B cell (primary cell): ENCODE measurements around the gene P2RX7. TPM values are rescaled to one million over a fixed set of nuclear protein-coding genes. Genes with fewer than 3 reads are reported as not detected.

Experiments used
- ATAC-seq: fragments of 200-7000 bp; cut with Tn5 transposase; one replicate; pipeline ENCODE4 v1.10.0; 2021; ENCODE audit warnings: low read depth, mild to moderate bottlenecking, moderate number of reproducible peaks, moderate library complexity
- CTCF ChIA-PET: fragments of 350-600 bp; sonication (Branson Sonifier 250); formaldehyde crosslinking; loops from one replicate; lab custom pipeline; 2021; ENCODE audit warnings: antibody characterized with exemption, inconsistent platforms; lab: Charles Lee
- POLR2A ChIA-PET: fragments of 350-600 bp; sonication (Branson Sonifier 250); formaldehyde crosslinking; loops from one replicate; lab custom pipeline; 2021; ENCODE audit warnings: antibody characterized with exemption; lab: Charles Lee
- DNase-seq: peaks from one replicate; pipeline ENCODE4 v3.0.0; 2013
- H2AFZ ChIP-seq: 2 replicates; pipeline ENCODE4 v1.6.1; 2012; ENCODE audit warnings: mild to moderate bottlenecking, low read depth, low read length; ENCODE audit not compliant: insufficient read depth, poor library complexity, severe bottlenecking
- H3K27ac ChIP-seq, 2 donors: 1 replicate in 1 of 2; 2 replicates in 1 of 2; pipeline ENCODE4 v1.5.1; 2012 to 2013; ENCODE audit warnings: low read length in 2 of 2, mild to moderate bottlenecking in 2 of 2, moderate library complexity in 1 of 2
- H3K27me3 ChIP-seq, 4 experiments: fragments of 200-600 bp in 1 of 4; sonication (generic) in 1 of 4; replicated peaks in 1 of 4; 1 replicate in 2 of 4; 2 replicates in 2 of 4; pipeline versions ENCODE4 v1.6.1 to v1.7.0; 2013 to 2016; ENCODE audit warnings: low read length in 3 of 4, mild to moderate bottlenecking in 2 of 4, mixed read lengths in 1 of 4, moderate library complexity in 1 of 4; ENCODE audit not compliant: insufficient read depth in 4 of 4, control insufficient read depth in 3 of 4; ENCODE audit errors: control extremely low read depth in 1 of 4
- H3K36me3 ChIP-seq, 2 experiments: replicated peaks in 1 of 2; 1 replicate in 1 of 2; 2 replicates in 1 of 2; pipeline versions ENCODE4 v1.6.1 to v1.7.1; 2013; ENCODE audit warnings: low read length in 1 of 2; ENCODE audit not compliant: insufficient read depth in 2 of 2, control insufficient read depth in 1 of 2; ENCODE audit errors: control extremely low read depth in 1 of 2, extremely low read depth in 1 of 2
- H3K4me1 ChIP-seq, 2 donors: fragments of 200-600 bp in 1 of 2; sonication (generic) in 1 of 2; 1 replicate in 1 of 2; 2 replicates in 1 of 2; pipeline versions ENCODE4 v1.5.1 to v1.6.1; 2013 to 2017; ENCODE audit warnings: low read length in 2 of 2; ENCODE audit not compliant: control insufficient read depth in 2 of 2, insufficient read depth in 2 of 2
- H3K4me2 ChIP-seq: replicated peaks from 2 replicates; pipeline ENCODE3; 2012; ENCODE audit warnings: mild to moderate bottlenecking, low read depth, low read length; ENCODE audit not compliant: poor library complexity, severe bottlenecking
- H3K4me3 ChIP-seq, 5 experiments: fragments of 200-600 bp in 1 of 5; sonication (generic) in 1 of 5; 1 replicate in 3 of 5; 2 replicates in 2 of 5; pipeline versions ENCODE4 v1.5.1 to v1.7.0; 2011 to 2016; ENCODE audit warnings: low read length in 4 of 5, mild to moderate bottlenecking in 4 of 5, low read depth in 2 of 5, control low read depth in 1 of 5, moderate library complexity in 1 of 5; ENCODE audit not compliant: insufficient read depth in 1 of 5; ENCODE audit errors: control extremely low read depth in 1 of 5, extremely low read depth in 1 of 5
- H3K79me2 ChIP-seq: fragments of 200-600 bp; sonication (generic); one replicate; pipeline ENCODE4 v1.6.0; 2016; ENCODE audit warnings: low read length; ENCODE audit not compliant: control insufficient read depth, insufficient read depth
- H3K9ac ChIP-seq: fragments of 200-600 bp; sonication (generic); 2 replicates; pipeline ENCODE4 v1.6.1; 2017; ENCODE audit warnings: mild to moderate bottlenecking, low read length, moderate library complexity
- H3K9me3 ChIP-seq, 3 donors: one replicate each; pipeline versions ENCODE4 v1.6.1 to v1.7.1; 2013; ENCODE audit warnings: low read length in 2 of 3; ENCODE audit not compliant: control insufficient read depth in 2 of 3, insufficient read depth in 1 of 3; ENCODE audit errors: control extremely low read depth in 1 of 3
- H4K20me1 ChIP-seq: 2 replicates; pipeline ENCODE4 v1.6.0; 2012; ENCODE audit warnings: mild to moderate bottlenecking, low read length; ENCODE audit not compliant: insufficient read depth, control insufficient read depth, poor library complexity, severe bottlenecking
- H3K27ac Mint-ChIP-seq: one replicate; pipeline ENCODE4 v1.8.0; 2021; ENCODE audit warnings: mixed read lengths
- H3K27me3 Mint-ChIP-seq: one replicate; pipeline ENCODE4 v1.8.0; 2021; ENCODE audit warnings: mixed read lengths
- H3K4me1 Mint-ChIP-seq: one replicate; pipeline ENCODE4 v1.8.0; 2021; ENCODE audit warnings: mixed read lengths
- H3K4me3 Mint-ChIP-seq: one replicate; pipeline ENCODE4 v1.8.0; 2021; ENCODE audit warnings: mixed read lengths
- H3K9me3 Mint-ChIP-seq: one replicate; pipeline ENCODE4 v1.8.0; 2022; ENCODE audit warnings: mixed read lengths; ENCODE audit not compliant: insufficient read depth
- CTCF ChIP-seq: fragments of 200-600 bp; IDR thresholded peaks from one replicate; pipeline ENCODE4 v1.8.0; 2022; ENCODE audit warnings: antibody characterized with exemption, mild to moderate bottlenecking
- EZH2 ChIP-seq: IDR thresholded peaks from 2 replicates; pipeline ENCODE4 v1.6.1; 2012; ENCODE audit warnings: borderline replicate concordance, low read depth, mild to moderate bottlenecking, moderate library complexity, low read length; ENCODE audit not compliant: insufficient read depth, poor library complexity, severe bottlenecking
- WGBS: methylation state at CpG from one replicate; pipeline ENCODE4 v1.1.5; 2013; ENCODE audit warnings: missing lambda C conversion rate; ENCODE audit not compliant: insufficient coverage; 5-methylcytosine and 5-hydroxymethylcytosine counted together
- intact Hi-C: fragments of 100-400 bp; cut with micrococcal nuclease; formaldehyde crosslinking; loops from one replicate; pipeline ENCODE4 v1.10.0; 2022
- polyA plus RNA-seq: library from polyadenylated mRNA; depleted of rRNA; stranded (reverse); fragments of >200 nt; gene quantifications from 2 replicates; pipeline ENCODE4 v1.2.3, GENCODE V29; 2012
- total RNA-seq, 2 donors: library from RNA; stranded (reverse); fragments of 120-200 nt in 1 of 2; gene quantifications; 1 replicate in 1 of 2; 2 replicates in 1 of 2; pipeline versions ENCODE4 v1.2.3 to v1.2.4, GENCODE V29; 2013 to 2022

The P2RX7 gene
- total and polyA plus RNA-seq, 2 donors (not counting 1 experiment from before 2014, with no cell fraction given) = 5.3 to 6.3 TPM

DNA sequence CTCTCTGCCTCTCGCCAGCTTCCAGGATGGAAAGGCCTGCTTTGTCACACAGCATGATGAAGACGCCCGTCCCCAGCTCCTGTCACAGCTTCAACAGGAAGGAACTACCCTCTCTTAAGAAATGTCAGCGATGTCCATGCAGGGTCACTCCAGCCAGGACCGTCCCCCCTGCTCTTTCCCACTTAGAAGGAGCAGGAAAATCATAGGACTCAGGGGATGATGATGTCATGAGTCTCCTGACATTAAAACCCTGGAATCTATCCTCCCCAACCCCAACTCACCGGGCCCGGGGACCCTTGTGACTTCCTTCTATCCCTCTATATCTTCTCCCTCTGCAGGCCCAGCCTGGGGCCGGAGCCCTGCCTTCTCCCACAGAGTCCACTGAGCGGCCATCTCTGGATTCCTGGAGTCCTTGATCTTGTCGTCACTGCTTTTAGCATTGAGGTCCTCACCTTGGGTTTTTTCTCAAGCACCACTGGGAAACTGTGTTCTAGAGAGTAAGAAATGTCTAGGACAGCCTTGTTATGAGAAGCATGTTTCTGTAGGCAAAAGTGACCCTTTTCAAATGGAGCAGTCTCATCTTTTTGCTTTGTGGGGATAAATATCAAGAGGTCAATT lies 42.8 kb upstream of the P2RX7 start:
- Histone ChIP-seq H3K4me2 (no peak overlapping the region), H3K9ac (no peak overlapping the region), H4K20me1 (no peaks in the 10 kb centered on the region), H3K9me3 (peaks cover 0 to 7% (median 0%) of the 10 kb centered on the region in 3 donors), H3K27ac (no peak overlapping the region), H3K4me1 (peaks cover 3 to 6% of the 10 kb centered on the region in 2 donors), H3K4me3 (no peak overlapping the region), H3K79me2 (no peaks in the 10 kb centered on the region), H3K27me3 (no peaks in the 10 kb centered on the region), H3K36me3 (no peaks in the 10 kb centered on the region), H2AFZ (no peak overlapping the region)
- H3K4me1 Mint-ChIP-seq = peaks cover 18% of the 10 kb centered on the region
- H3K27me3 Mint-ChIP-seq = no peaks in the 10 kb centered on the region
- no peak overlapping the region for H3K4me3 Mint-ChIP-seq
- H3K9me3 Mint-ChIP-seq = no peaks in the 10 kb centered on the region
- H3K27ac Mint-ChIP-seq = no peak overlapping the region
- ChIA-PET POLR2A (no interaction called here), CTCF (interaction anchor here (0.6 kb wide), 1 partner anchor 26 kb away, joined by 3 read pairs; no protein-coding TSS in a partner anchor)
- 98% methylated on average over 8 of the region's 10 CpGs for WGBS
- ATAC-seq = no peak
- intact Hi-C loops = loop anchor here (10.0 kb wide), 1 partner anchor 655 kb away; the partner anchor contains the start of gene COX6A1
- TF ChIP-seq EZH2 = no peak
- no peak for TF ChIP-seq CTCF
- DNase-seq = no peak
